HepG2 (cell line): ENCODE data around the gene OTUD7B. TPM values are rescaled to one million over a fixed set of nuclear protein-coding genes. Genes with fewer than 3 reads are reported as not detected.

Experiments
- CREM ChIP-seq, 2 experiments: sonication (generic) in 1 of 2; formaldehyde crosslinking in 1 of 2; IDR thresholded peaks; 2 replicates each; pipeline versions ENCODE4 v1.4.0 to v1.6.1; 2016 to 2020; ENCODE audit warnings: antibody characterized with exemption in 1 of 2, mild to moderate bottlenecking in 1 of 2, missing genetic modification reagents in 1 of 2
- SMYD3 ChIP-seq: sonication (generic); formaldehyde crosslinking; IDR thresholded peaks from 2 replicates; pipeline ENCODE4 v1.8.1; 2023; ENCODE audit warnings: mild to moderate bottlenecking, missing genetic modification reagents
- TEAD3 ChIP-seq: optimal IDR thresholded peaks from 2 replicates; pipeline ENCODE3; 2016; ENCODE audit warnings: borderline replicate concordance
- ZNF598 ChIP-seq: sonication (generic); formaldehyde crosslinking; IDR thresholded peaks from 2 replicates; pipeline ENCODE4 v1.5.1; 2020; ENCODE audit warnings: mild to moderate bottlenecking, missing genetic modification reagents, borderline replicate concordance
- ZNF747 ChIP-seq: sonication (generic); formaldehyde crosslinking; IDR thresholded peaks from 2 replicates; pipeline ENCODE4 v1.8.1; 2023; ENCODE audit warnings: missing genetic modification reagents, mild to moderate bottlenecking, borderline replicate concordance
- polyA plus RNA-seq, 8 experiments: library from polyadenylated mRNA; depleted of rRNA in 3 of 8; stranded (reverse) in 7 of 8; unstranded in 1 of 8; fragments of >200 nt; fragmentation: Illumina TruSeq in 4 of 8; extraction: Trizol in 4 of 8; gene quantifications; 2 replicates each; pipeline versions ENCODE4 v1.2.1 to v1.2.3, GENCODE V29; 2011 to 2016; ENCODE audit warnings: low read depth in 4 of 8, missing spikeins in 1 of 8, mixed read lengths in 1 of 8; ENCODE audit not compliant: insufficient read depth in 1 of 8
- total RNA-seq, 5 experiments: library from RNA; depleted of rRNA; stranded (reverse); fragments of >200 nt; fragmentation: Illumina TruSeq; extraction: Trizol; gene quantifications; 2 replicates each; pipeline ENCODE4 v1.2.3, GENCODE V29; 2016; ENCODE audit warnings: low read depth in 1 of 5
- TF ChIP-seq, protein P1 (sequence below): sonication (generic); formaldehyde crosslinking; IDR thresholded peaks from 2 replicates; pipeline ENCODE4 v1.4.0; 2020; ENCODE audit warnings: missing genetic modification reagents, borderline replicate concordance
- TF ChIP-seq, protein P2 (sequence below): sonication (generic); formaldehyde crosslinking; IDR thresholded peaks from 2 replicates; pipeline ENCODE4 v1.5.1; 2020; ENCODE audit warnings: mild to moderate bottlenecking, missing genetic modification reagents, moderate library complexity

Gene OTUD7B
- total and polyA plus RNA-seq, 2 of the 13 experiments (the other 11 are each of a cell fraction or from before 2014, with no cell fraction given): 5.1 to 11.2 TPM

DNA sequence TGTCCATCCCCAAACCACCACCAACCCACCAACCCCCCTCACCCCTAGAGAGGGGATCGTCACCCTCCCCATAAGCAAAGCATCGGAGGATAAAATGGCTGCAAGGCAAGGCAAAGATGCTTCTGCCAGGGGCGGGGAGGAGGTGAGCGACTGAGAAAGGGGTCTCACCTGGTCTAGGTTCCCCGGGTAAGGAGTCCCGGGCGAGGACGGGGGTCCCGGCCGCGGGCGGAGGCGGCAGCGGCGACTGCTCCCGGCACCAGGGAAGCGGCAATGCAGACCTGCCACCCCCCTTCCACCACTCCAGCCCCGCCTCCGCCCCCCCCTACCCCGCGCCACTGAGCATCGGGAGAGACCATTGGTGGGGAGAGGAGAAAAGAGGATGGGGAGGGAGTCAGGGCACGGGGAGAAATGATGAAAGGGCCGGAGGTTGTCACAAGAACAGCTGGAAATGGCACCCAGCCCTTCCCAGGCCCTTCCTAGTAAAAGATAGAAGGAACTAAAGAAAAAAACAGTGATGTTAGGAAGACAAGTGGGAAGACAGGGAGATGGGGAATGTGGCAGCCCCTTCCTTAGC, 92.9 kb downstream of the OTUD7B start, which contains the start of gene SV2A (continued):
- TF ChIP-seq, protein P1, sequence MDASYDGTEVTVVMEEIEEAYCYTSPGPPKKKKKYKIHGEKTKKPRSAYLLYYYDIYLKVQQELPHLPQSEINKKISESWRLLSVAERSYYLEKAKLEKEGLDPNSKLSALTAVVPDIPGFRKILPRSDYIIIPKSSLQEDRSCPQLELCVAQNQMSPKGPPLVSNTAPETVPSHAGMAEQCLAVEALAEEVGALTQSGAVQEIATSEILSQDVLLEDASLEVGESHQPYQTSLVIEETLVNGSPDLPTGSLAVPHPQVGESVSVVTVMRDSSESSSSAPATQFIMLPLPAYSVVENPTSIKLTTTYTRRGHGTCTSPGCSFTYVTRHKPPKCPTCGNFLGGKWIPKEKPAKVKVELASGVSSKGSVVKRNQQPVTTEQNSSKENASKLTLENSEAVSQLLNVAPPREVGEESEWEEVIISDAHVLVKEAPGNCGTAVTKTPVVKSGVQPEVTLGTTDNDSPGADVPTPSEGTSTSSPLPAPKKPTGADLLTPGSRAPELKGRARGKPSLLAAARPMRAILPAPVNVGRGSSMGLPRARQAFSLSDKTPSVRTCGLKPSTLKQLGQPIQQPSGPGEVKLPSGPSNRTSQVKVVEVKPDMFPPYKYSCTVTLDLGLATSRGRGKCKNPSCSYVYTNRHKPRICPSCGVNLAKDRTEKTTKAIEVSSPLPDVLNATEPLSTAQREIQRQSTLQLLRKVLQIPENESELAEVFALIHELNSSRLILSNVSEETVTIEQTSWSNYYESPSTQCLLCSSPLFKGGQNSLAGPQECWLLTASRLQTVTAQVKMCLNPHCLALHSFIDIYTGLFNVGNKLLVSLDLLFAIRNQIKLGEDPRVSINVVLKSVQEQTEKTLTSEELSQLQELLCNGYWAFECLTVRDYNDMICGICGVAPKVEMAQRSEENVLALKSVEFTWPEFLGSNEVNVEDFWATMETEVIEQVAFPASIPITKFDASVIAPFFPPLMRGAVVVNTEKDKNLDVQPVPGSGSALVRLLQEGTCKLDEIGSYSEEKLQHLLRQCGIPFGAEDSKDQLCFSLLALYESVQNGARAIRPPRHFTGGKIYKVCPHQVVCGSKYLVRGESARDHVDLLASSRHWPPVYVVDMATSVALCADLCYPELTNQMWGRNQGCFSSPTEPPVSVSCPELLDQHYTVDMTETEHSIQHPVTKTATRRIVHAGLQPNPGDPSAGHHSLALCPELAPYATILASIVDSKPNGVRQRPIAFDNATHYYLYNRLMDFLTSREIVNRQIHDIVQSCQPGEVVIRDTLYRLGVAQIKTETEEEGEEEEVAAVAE (CRISPR knock-in tag): peak; percentile 97
- TF ChIP-seq ZNF598 (no peak), SMYD3 (CRISPR knock-in tag) (no peak), ZNF747 (no peak), CREM (IDR thresholded peaks at IDR 0.05) (no peak), CREM (CRISPR knock-in tag; IDR thresholded peaks at IDR 0.05) (no peak), TEAD3 (CRISPR knock-in tag) (no peak)
- TF ChIP-seq, protein P2, sequence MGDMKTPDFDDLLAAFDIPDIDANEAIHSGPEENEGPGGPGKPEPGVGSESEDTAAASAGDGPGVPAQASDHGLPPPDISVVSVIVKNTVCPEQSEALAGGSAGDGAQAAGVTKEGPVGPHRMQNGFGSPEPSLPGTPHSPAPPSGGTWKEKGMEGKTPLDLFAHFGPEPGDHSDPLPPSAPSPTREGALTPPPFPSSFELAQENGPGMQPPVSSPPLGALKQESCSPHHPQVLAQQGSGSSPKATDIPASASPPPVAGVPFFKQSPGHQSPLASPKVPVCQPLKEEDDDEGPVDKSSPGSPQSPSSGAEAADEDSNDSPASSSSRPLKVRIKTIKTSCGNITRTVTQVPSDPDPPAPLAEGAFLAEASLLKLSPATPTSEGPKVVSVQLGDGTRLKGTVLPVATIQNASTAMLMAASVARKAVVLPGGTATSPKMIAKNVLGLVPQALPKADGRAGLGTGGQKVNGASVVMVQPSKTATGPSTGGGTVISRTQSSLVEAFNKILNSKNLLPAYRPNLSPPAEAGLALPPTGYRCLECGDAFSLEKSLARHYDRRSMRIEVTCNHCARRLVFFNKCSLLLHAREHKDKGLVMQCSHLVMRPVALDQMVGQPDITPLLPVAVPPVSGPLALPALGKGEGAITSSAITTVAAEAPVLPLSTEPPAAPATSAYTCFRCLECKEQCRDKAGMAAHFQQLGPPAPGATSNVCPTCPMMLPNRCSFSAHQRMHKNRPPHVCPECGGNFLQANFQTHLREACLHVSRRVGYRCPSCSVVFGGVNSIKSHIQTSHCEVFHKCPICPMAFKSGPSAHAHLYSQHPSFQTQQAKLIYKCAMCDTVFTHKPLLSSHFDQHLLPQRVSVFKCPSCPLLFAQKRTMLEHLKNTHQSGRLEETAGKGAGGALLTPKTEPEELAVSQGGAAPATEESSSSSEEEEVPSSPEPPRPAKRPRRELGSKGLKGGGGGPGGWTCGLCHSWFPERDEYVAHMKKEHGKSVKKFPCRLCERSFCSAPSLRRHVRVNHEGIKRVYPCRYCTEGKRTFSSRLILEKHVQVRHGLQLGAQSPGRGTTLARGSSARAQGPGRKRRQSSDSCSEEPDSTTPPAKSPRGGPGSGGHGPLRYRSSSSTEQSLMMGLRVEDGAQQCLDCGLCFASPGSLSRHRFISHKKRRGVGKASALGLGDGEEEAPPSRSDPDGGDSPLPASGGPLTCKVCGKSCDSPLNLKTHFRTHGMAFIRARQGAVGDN (CRISPR knock-in tag): peak; percentile 39
